Measurements from ENCODE around the gene GNAL.
"Not testable (repeated sequence)": the region's sequence is repeated elsewhere in the genome, so short reads cannot be mapped to it uniquely, and the experiment has no call there.

Gene GNAL

GRCh38 chr18:11849279-11849678 is 160.2 kb downstream of the GNAL start:
- no peak for DNase-seq (ENCODE audit: low read depth in 3 of 3)

GRCh38 chr18:11849841-11850634 is 161.0 kb downstream of the GNAL start:
- peak; percentile 9 to 30 (median 18) for DNase-seq (ENCODE audit: low read depth in 3 of 3)

- no peak for DNase-seq (ENCODE audit: low read depth in 3 of 3)
Observed at GRCh38 chr18:11850821-11851145, 161.7 kb downstream of the GNAL start.

GRCh38 chr18:11851146-11851805 is 162.2 kb downstream of the GNAL start, which contains the start of gene CHMP1B:
Gene CHMP1B (plus strand): TSS chr18:11851413. CDS start chr18:11851512, 99 bp downstream.
- peak; percentile 89 to 94 (median 92) for DNase-seq (ENCODE audit: low read depth in 3 of 3)

GRCh38 chr18:11851806-11852337 is 162.8 kb downstream of the GNAL start:
- DNase-seq (ENCODE audit: low read depth in 3 of 3), result peak in 2 of 3 experiments; percentile 6 to 9

GRCh38 chr18:11854554-11854953 is 165.5 kb downstream of the GNAL start:
- DNase-seq (ENCODE audit: low read depth in 3 of 3), result not testable (repeated sequence)

GRCh38 chr18:11857177-11857887 is 168.3 kb downstream of the GNAL start:
- DNase-seq (ENCODE audit: low read depth in 3 of 3), result no peak

GRCh38 chr18:11859282-11859830 is 170.3 kb downstream of the GNAL start:
- DNase-seq (ENCODE audit: low read depth in 3 of 3), result no peak

GRCh38 chr18:11859903-11860407 is 170.9 kb downstream of the GNAL start:
- no peak for DNase-seq (ENCODE audit: low read depth in 3 of 3)

GRCh38 chr18:11860594-11861450 is 171.8 kb downstream of the GNAL start:
- no peak for DNase-seq (ENCODE audit: low read depth in 3 of 3)

GRCh38 chr18:11861583-11862288 is 172.7 kb downstream of the GNAL start:
- DNase-seq (ENCODE audit: low read depth in 3 of 3), result no peak

GRCh38 chr18:11862468-11863137 is 173.5 kb downstream of the GNAL start:
- DNase-seq (ENCODE audit: low read depth in 3 of 3), result no peak

GRCh38 chr18:11864471-11864870 is 175.4 kb downstream of the GNAL start:
- no peak for DNase-seq (ENCODE audit: low read depth in 3 of 3)

- DNase-seq (ENCODE audit: low read depth in 3 of 3), result no peak
Observed at GRCh38 chr18:11865071-11865470, 176.0 kb downstream of the GNAL start.

- DNase-seq (ENCODE audit: low read depth in 3 of 3), result no peak
Observed at GRCh38 chr18:11866329-11866728, 177.3 kb downstream of the GNAL start.

- no peak for DNase-seq (ENCODE audit: low read depth in 3 of 3)
Observed at GRCh38 chr18:11866764-11867163, 177.7 kb downstream of the GNAL start.

- no peak for DNase-seq (ENCODE audit: low read depth in 3 of 3)
Observed at GRCh38 chr18:11868230-11868629, 179.2 kb downstream of the GNAL start.

GRCh38 chr18:11871501-11871900 is 182.4 kb downstream of the GNAL start:
- no peak for DNase-seq (ENCODE audit: low read depth in 3 of 3)

GRCh38 chr18:11872479-11873136 is 183.5 kb downstream of the GNAL start:
- DNase-seq (ENCODE audit: low read depth in 3 of 3), result no peak

All from stimulated activated CD4-positive, alpha-beta T cell treated with anti-CD3 and anti-CD28 coated beads, TNF-alpha, amount 100 ng/mL, for 4 hours (primary cell).